GM21515 (cell line): ENCODE results near the gene SCGB3A2.

Experiments used
- ATAC-seq: cut with Tn5 transposase; IDR thresholded peaks from one replicate; pipeline ENCODE4 v1.9.1; 2021; ENCODE audit not compliant: unreplicated experiment

SCGB3A2 gene, protein sequence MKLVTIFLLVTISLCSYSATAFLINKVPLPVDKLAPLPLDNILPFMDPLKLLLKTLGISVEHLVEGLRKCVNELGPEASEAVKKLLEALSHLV

DNA sequence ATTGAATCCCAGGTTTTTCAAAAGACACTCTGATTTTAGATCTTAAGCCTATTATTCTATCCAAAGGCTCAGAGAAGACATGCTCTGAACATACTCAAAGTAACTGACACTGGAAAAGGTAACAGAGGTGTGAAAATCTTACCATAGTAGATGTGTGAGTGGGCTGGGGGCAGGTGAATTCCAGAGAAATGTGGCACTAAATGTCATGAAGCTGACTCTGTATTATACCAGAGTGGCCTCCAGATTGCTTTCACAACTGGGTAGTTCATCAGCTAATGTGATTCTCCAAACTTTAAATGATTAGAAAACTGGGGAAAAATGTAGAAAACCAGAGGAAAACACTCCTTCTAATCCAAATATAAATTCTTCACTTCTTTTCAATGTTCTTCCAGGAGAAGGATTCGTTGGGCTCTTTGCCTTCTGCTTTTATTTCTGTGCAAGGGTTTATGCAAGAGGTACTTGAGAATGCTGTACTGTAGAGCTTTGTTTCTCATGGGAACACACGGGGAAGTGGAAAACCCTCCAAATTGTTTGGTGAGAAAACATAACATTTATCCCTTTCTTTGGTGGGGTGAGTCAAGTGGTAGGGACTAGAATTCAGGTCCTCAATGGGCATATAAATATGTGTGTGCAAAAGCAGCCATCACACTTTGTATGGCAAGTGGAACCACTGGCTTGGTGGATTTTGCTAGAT lies at the start of gene SCGB3A2:
Gene SCGB3A2, plus strand, starts transcription at position 646 of the 694 bp plus-strand sequence. CDS start 93 bp downstream, outside the sequence.
- ATAC-seq, result no peak

DNA sequence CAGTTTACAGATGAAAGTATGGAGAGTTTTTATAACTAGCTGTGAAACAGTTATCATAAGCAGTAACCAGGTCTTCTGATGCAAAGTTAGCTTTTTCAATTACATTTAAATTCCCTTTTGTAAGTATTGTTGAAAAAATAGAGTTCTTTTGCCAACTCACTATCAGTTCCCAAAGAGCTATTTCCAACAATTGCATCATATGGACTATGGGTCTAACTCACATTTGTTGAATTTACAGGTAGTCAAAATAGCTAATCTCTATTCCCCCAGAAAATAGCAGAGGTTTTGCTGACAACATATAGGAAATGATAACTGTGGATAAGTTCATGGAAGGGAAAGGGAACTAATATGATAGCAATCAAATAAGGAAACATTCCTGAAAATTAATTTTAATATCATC lies 48.5 kb upstream of the SCGB3A2 start:
- ATAC-seq, result no peak

DNA sequence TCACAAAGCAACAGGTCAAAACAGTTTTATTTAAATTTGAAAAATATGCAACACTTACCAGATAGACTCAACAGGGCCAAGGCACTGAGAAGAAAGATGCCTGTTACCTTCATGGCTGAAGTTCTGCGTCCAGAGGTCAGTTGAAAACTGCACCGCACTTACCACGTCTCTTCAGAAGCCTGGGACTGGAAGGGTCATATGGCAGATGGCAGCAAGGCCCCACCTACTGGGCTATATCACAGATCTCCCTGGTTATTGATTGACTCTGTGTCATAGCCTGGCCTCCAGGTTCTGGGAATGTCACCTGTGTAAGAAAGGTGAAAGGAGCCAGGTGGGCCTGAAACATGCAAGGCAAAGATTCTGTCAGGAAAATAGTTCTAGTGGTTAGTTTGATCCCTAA lies 47.0 kb upstream of the SCGB3A2 start, which contains the start of gene SPINK1:
Gene SPINK1, minus strand, starts transcription at position 207 of the 400 bp plus-strand sequence. Its CDS starts 94 bp downstream, at position 113.
- no peak for ATAC-seq

DNA sequence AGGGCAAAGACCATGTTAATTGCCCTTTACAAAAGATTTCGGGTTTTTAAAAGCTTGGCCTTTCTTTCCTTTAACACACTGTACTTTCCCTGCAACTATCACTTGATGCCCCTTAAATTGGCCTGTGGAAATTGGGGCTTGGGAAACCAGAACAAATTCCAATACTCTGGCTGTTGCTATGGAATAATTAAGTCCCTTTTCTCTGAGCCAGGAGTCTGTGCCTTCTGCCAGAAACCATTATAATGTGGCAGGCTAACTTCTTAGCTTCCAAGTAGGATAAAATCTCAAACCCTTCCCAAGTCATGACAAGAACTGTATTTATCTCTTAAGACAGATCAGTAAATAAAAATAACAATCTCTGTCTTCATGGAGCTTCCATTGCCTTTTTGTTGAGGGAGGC lies 46.0 kb upstream of the SCGB3A2 start:
- no peak for ATAC-seq

DNA sequence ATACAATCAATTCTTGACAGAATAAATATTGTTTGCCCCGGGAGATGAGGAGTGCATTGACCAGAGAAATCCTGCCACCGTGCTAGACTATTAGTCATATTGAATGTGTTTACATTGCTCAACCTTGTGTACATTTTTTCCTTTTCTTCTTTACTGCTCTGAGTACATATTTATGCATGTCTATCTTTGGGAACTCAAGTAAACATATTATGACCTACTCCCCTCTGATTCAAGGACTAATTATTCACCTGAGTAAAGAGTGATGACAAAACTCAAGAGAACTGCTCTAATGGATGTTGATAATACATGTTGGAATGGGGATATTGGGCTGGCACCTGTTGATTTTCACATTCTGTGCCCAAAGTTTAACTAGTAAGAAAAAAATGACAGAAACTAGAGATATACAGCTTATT lies 43.1 kb upstream of the SCGB3A2 start:
- ATAC-seq, result no peak

DNA sequence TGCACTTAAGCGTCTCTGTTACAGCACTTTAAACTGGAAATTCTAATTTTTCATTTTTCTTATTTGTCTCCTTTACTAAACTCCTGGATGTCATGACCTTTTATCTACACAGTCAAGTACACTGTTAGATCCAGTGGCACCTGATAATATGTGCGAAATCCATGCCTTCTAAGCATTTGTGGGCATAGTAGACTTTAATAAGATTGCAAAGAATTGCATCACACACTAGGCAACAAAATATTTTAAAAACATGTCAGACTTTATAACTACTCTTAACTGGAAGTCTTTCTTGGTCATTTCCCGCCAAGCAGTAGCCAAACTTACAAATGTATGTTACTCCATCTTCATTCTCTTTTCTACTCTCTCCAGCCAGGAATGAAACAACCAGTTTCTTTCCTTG lies 42.1 kb upstream of the SCGB3A2 start:
- ATAC-seq, result no peak

DNA sequence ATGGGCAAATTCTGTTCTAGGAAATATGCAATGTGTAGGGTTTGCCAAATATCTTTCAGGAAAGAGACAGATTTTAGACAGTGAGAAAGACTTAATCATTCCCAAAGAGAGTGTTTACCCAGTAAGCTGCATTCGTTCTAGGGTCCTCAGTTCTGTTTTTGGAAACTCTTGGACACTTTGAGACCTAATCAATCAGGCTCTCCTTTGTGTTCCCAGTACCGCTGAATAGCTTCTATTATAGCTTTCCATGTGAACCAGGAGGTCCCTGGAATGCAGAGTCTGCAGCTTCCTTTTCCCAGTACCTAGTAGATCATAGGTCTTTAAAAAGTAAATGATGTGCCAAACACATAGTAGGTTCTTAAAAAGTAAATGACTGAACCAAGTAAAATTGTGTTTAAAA lies 35.6 kb upstream of the SCGB3A2 start:
- no peak for ATAC-seq

DNA sequence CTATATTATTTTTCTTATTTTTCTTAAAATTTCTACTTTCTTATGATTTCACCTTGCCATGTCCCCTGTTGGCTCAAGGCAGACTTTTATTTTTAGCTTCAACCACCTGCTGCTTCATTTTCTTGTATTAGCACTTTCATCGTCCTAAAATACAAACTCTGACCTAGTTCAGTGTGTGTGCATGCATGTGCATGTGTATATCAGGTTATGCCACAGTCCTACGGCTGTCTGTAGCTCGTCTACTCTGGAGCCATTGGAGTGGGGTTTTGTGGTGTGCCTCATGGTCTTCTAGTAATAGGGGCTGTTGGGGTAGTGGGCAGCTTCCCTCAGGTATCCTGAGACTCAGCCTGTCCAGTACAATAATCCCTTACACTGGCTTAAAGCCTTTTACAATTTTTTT lies 33.7 kb upstream of the SCGB3A2 start:
- ATAC-seq, result no peak

DNA sequence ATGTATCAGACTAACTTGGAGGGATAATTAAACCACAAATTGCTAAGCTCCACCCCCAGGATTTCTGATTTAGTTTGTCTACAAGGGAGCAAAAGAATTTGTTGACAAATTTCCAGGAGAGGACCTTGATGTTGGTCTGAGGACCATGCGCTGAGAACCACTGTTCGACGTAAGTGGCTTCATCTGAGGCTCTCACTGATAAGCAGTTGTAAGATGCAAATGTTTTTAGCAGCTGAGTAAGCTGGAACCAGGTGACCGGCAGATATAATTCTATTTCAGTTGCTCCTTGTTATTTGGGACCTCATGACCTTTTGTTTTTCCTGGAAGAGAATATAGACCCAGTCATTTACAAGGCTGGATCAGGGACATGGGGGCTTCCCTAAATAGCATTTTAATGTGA lies 32.9 kb upstream of the SCGB3A2 start:
- no peak for ATAC-seq

DNA sequence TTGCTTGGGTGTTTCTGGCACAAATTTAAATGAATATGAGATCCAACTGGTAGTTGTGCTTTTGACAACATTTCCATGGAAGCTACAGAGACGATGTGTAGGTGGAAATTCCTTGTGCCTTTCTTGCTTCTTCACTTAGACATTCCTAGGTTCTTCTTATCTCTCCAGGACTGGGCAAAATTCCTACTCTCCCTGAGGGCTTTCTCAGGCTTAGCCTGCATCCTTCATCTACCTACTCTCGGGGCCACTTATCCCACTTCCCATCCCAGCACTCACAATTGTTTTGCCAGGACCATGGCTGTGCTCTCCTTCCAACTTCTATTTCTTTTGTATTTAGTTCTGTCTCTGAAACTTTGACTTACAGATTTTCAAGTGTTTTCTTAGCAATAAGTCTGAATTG lies 29.3 kb upstream of the SCGB3A2 start:
- no peak for ATAC-seq

DNA sequence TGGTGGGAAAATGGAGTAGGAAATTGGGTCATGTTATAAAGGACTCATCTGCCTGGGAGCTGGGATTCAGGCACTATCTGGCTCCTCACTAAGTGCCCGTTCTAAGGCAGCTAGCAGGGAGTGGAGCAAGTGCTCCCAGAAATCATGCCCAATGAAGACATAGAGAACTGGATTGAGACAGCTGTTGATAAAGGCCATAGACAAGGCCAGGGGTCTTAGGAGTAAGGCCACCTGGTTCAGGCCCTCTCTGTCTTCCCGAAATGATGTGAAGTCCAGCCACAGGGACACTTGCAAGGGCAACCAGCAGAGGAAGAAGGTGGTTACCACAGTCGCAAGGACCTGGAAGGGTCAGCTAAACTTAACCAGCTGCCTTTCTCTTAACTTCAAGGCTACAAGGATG lies 26.9 kb upstream of the SCGB3A2 start:
- no peak for ATAC-seq

DNA sequence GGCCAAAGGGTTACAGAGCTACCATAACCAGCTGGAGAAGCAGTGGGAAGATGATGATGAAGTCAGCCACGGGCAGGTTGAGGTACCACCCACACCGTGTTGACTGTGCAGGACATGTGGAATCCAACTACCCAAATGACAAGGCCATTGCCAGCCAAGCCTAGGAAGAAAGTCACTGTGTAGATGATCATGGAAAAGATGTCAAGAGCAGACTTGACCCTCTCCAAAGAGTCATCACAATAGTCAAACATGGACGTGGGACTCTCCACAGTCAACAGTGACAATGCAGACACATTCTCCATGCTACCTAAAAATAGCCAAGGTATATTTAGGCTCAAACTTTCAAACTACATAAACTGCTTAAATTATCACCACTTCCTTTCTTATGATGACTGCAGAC lies 26.1 kb upstream of the SCGB3A2 start:
- no peak for ATAC-seq

DNA sequence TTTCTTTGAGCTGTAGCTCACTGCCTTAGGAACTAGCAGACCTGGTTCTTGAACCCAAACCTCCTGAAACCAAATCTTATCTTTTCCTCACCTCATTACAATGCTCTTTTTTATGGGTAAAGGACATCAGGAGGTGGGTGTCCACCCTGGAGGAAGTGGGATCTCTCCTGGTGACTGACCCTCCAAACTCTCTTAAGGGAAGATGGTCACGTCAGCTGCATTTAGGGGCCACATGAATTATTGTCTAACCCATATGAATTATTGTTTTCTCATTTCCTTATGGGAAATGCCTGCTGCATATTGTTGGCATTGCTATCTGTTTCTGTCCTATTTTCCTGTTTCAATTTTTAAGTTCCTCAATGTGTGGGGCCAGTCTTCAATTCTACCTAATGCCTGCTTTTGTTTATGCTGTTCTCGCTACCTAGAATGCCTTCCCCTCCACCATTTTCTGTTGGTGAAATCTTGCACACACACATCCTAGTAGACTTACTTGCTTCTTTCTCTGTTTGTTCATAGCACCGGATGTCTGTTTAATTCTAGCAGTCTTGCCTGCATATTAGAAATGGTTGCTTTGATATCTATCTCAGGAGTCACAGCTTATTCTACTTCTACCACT lies 25.0 kb upstream of the SCGB3A2 start:
- ATAC-seq, result no peak

DNA sequence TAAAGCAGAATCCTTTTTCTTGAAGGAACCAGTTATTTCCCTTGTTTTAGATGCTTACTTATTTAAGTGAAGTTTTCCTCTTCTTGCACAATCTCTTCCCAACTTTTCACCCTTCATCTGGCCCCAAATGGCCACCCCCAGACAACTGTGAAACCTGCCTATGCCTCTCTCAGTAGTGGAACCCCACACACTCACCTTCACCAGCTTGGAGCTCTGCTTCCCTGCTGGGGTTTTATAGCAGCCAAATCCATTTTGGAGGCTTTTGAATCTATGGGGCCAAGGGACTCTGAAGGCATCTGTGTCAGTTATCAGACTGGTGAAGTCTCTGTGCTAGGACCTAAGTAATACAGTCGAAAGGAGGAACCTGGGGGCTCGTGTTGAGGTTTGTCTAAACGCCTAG lies 24.2 kb upstream of the SCGB3A2 start:
- no peak for ATAC-seq

DNA sequence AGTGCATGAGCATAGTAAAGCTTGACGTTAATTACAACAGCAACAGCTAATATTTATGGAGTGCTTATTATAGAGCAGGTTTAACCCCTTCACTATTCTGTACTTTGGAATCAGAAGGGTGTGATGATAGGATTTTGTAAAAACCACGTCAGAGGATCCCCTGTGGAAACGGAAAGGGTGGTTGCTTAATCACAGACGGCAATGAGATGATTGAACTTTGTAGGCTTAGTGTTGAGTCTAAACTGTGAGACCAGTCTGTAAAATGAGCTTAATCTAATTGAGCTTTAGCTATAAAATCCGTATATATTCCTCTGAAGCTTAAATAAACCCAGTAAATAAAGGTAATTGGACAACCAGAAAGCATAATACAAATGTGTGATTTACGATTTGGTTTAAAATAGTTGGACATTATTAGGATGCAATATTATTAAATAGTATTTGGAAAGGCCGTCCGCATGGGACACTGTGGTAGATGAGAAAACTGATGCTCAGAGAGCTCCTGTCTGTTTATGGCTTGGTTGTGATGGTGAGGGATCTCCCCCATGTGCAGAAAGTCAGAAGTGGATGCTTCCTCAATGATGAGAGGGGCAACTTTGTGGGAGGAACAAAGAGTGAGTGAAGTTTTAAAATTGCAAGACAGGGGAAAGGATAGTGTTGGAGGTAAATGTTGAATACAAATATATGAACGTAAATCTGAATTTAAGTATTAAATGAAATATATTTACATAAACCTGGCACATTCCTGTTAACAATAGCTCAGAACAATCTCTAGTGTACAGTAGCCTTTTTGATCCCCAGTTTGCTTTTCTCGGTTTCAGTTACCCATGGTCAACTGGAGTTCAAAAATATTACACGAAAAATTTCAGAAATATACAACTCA lies 23.4 kb upstream of the SCGB3A2 start:
- no peak for ATAC-seq

DNA sequence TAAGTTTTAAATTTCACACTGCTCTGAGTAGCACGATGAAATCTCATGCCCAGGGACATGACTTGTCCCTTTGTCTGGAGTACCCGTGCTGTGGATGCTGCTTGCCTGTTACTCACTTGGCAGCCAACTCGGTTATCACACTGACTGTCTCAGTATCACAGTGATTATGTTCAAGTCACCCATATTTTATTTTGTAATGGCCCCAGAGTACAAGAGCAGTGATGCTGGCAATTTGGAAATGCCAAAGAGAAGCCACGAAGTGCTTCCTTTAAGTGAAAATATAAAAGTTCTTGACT lies 22.8 kb upstream of the SCGB3A2 start:
- ATAC-seq, result no peak

DNA sequence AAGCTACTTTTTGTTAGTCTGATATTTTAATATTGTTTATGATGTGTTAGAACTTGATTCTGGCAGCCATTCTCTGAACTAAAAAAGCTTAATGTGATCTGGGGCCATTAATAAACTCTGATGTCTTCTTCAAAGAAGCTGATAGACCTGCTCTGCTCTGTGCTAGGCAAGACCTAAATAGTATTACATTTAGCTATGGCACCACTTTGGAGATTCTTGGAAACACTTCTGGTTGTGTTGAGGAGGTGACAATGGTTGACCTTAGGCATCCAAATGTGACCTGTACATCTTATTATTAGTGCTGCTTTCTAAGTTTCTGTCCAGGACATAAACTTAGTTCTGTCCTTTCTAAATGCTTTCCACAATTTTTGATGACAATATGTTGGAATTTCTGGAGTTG lies 21.7 kb upstream of the SCGB3A2 start:
- no peak for ATAC-seq

DNA sequence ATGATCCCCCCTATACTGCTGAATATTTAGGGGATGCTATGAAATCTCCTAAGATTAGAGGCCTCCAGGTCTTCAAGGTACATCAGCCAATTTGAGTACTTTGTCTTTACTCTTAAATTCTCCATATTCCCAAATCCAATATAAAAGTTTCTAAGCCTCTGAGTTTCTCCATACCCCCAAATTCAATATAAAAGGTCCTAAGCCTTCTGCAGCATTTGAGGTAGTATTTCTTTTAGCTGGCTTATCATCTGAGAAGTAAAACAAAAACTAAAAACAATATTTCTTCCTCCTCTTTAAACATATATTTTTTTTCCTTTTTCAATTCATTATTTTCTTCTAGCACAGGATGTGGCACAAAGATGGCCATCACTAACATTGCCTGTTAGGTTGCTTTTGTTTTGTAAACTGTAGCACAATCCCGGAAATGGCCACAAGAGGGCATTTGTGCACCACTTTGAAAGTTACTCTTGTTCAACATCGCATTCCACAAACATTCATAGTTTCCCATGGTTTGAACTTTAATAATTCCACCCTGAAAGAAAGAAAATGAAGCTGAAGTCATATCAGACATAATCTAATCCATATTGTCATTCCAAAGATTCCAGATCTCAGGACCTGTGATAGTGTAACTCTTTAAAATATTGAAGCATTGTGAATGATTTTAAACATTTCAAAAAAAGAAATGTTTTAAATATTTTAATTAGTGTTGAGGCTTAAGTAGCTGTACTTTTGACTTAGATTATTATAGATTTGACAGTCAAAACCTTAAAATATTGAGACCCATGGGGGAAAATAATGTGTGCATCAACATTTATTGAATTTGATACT lies 21.0 kb upstream of the SCGB3A2 start:
- ATAC-seq, result peak; percentile 94

DNA sequence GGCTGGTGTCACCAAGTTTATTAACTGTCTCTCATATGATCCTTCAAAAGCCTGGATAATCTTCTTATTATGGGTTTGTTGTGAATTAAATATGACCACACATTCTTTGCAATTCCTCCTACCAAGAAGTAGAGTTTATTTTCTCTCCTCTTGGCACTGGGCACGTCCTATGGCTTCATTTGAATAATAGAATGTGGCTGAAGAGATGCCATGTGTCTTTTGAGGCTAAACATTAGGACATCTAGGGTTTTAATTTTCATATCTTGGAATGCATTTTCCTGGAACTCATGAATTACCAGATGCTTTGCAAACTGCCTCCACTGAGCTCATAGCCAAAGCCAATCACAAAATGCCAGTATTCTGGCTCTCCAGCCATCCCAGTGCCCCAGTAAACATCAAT lies 19.9 kb upstream of the SCGB3A2 start:
- ATAC-seq, result no peak

DNA sequence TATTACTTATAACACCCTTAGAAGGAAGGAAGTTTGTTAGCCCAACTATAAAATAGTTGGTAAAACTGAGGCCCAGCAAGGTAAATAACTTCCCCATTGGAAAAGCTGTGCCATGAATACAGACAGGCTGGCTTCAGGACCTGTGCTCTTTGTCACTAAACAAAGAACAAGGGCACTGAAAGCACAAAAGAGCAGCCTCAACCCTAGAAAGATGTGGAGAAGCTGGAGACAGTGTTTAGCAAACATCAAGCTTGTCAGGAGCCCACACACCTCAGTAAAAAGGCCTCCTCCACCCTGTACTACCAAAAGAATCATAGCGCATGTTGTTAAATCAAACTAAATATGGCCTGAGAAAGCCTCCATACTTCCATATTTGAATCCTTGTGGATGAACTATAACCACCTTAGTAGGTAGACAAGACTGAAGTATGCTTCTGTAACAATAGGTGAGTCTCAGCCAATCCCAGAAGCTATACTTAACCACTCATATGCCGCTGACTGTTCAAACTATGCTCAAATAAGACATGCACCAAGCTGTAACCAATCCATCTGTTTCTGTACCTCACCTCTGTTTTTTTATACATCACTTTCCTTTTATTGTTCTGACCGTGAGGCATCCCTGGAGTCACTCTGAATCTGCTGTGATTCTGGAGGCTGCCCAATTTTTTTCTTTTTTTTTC lies 18.4 kb upstream of the SCGB3A2 start:
- ATAC-seq, result no peak
